HG03060 (cell line): ENCODE measurements around the gene ADIPOR2.
"Not testable (repeated sequence)": the region's sequence is repeated elsewhere in the genome, so short reads cannot be mapped to it uniquely, and the experiment has no call there.

Experiments used
- ATAC-seq: cut with Tn5 transposase; IDR thresholded peaks from one replicate; pipeline ENCODE4 v1.9.1; 2021; ENCODE audit warnings: low read depth, moderate number of reproducible peaks; ENCODE audit not compliant: unreplicated experiment

Gene ADIPOR2

GRCh38 chr12:1702713-1703112, 11.8 kb downstream of the ADIPOR2 start:
- ATAC-seq = no peak

- no peak for ATAC-seq
Measured at GRCh38 chr12:1703771-1704722, 13.2 kb downstream of the ADIPOR2 start.

- no peak for ATAC-seq
Measured at GRCh38 chr12:1705774-1706631, 15.1 kb downstream of the ADIPOR2 start.

GRCh38 chr12:1706632-1706980, 15.7 kb downstream of the ADIPOR2 start:
- ATAC-seq = no peak

GRCh38 chr12:1707051-1707450, 16.2 kb downstream of the ADIPOR2 start:
- no peak for ATAC-seq

GRCh38 chr12:1709968-1710367, 19.1 kb downstream of the ADIPOR2 start:
- ATAC-seq = not testable (repeated sequence)

GRCh38 chr12:1710870-1711269, 20.0 kb downstream of the ADIPOR2 start:
- not testable (repeated sequence) for ATAC-seq

GRCh38 chr12:1711536-1712211, 20.8 kb downstream of the ADIPOR2 start:
- not testable (repeated sequence) for ATAC-seq

GRCh38 chr12:1712305-1712704, 21.4 kb downstream of the ADIPOR2 start:
- not testable (repeated sequence) for ATAC-seq

GRCh38 chr12:1712852-1713251, 22.0 kb downstream of the ADIPOR2 start:
- not testable (repeated sequence) for ATAC-seq

- ATAC-seq = not testable (repeated sequence)
Measured at GRCh38 chr12:1713783-1714348, 23.0 kb downstream of the ADIPOR2 start.

- ATAC-seq = not testable (repeated sequence)
Measured at GRCh38 chr12:1715459-1715858, 24.6 kb downstream of the ADIPOR2 start.

- ATAC-seq = no peak
Measured at GRCh38 chr12:1716215-1716862, 25.5 kb downstream of the ADIPOR2 start.

GRCh38 chr12:1716911-1717310, 26.0 kb downstream of the ADIPOR2 start:
- ATAC-seq = no peak

- ATAC-seq = no peak
Measured at GRCh38 chr12:1719139-1719538, 28.3 kb downstream of the ADIPOR2 start.

- ATAC-seq = no peak
Measured at GRCh38 chr12:1720494-1720893, 29.6 kb downstream of the ADIPOR2 start.

GRCh38 chr12:1723721-1724120, 32.9 kb downstream of the ADIPOR2 start:
- no peak for ATAC-seq

- no peak for ATAC-seq
Measured at GRCh38 chr12:1724250-1724649, 33.4 kb downstream of the ADIPOR2 start.

GRCh38 chr12:1726753-1727152, 35.9 kb downstream of the ADIPOR2 start:
- ATAC-seq = no peak

- no peak for ATAC-seq
Measured at GRCh38 chr12:1728824-1729223, 38.0 kb downstream of the ADIPOR2 start.
